ENCODE results near the gene ZNF737.

- TF ChIP-seq CTCF (conservative IDR thresholded peaks at IDR 0.05 in 1 of 2, IDR thresholded peaks at IDR 0.05 in 1 of 2; ENCODE audit: extremely low read depth in 1 of 2, insufficient read depth in 1 of 2, low read depth in 1 of 2, low read length in 2 of 2): no peak
- TF ChIP-seq EZH2 (IDR thresholded peaks at IDR 0.05; ENCODE audit: borderline replicate concordance, low read length): no peak
Observed at GRCh38 chr19:20513189-20513904, 52.2 kb downstream of the ZNF737 start.

Data from mammary epithelial cell (primary cell).